Mucosa of stomach (tissue), 1 donor: ENCODE results near the gene FAM210B.

ENCODE experiments used
- H3K27me3 ChIP-seq: one replicate; pipeline ENCODE4 v1.7.0; 2013; ENCODE audit warnings: mild to moderate bottlenecking, low read length; ENCODE audit not compliant: control insufficient read depth, insufficient read depth
- H3K36me3 ChIP-seq: one replicate; pipeline ENCODE4 v1.7.0; 2013; ENCODE audit warnings: low read length; ENCODE audit not compliant: control insufficient read depth, insufficient read depth
- H3K4me1 ChIP-seq: one replicate; pipeline ENCODE4 v1.7.0; 2013; ENCODE audit warnings: mild to moderate bottlenecking, low read length; ENCODE audit not compliant: control insufficient read depth, insufficient read depth
- H3K4me3 ChIP-seq: one replicate; pipeline ENCODE4 v1.7.0; 2013; ENCODE audit warnings: low read length
- H3K9ac ChIP-seq: one replicate; pipeline ENCODE4 v1.7.0; 2013; ENCODE audit warnings: mild to moderate bottlenecking, low read length, moderate library complexity
- H3K9me3 ChIP-seq: one replicate; pipeline ENCODE4 v1.7.0; 2013; ENCODE audit warnings: mild to moderate bottlenecking, low read length, moderate library complexity; ENCODE audit not compliant: control insufficient read depth
- donor health status: Pancreatic carcinoma.

The FAM210B gene

DNA sequence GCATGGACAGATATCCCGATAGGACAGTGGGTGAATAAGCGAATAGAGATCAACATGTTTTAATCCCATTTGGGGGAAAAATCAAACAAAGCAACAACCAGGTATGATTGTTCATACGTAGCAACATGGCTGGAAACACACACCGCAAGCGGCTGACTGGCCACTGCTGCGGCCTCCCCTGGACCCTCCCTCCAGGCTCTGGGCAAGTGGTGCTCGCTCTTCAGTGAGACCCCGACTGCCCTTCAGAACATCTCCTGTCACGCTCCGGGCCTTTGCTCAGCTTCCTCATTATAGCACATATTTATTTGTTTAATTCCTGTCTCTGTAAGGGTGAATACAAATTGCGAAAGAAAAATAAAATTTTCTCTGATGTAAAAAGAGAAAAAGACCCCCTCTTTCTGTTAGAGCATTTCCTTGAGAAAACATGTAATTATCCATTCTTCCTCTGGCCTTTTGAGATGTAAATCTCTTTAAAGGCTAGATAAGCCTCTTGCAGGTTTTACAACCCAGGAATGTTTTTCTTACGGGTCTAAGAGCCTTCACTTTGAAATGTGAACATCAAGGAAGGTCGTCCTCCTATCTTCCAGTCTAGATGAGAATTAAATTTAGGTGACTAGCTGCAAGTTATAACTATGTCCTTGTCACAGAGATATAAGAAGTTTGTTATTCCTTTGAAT lies 11.0 kb upstream of the FAM210B start:
- H3K9ac ChIP-seq = no peak overlapping the region
- no peaks in the 10 kb centered on the region for H3K9me3 ChIP-seq
- peaks cover 20% of the 10 kb centered on the region for H3K27me3 ChIP-seq
- H3K36me3 ChIP-seq = no peaks in the 10 kb centered on the region
- H3K4me1 ChIP-seq = no peaks in the 10 kb centered on the region
- no peak overlapping the region for H3K4me3 ChIP-seq

DNA sequence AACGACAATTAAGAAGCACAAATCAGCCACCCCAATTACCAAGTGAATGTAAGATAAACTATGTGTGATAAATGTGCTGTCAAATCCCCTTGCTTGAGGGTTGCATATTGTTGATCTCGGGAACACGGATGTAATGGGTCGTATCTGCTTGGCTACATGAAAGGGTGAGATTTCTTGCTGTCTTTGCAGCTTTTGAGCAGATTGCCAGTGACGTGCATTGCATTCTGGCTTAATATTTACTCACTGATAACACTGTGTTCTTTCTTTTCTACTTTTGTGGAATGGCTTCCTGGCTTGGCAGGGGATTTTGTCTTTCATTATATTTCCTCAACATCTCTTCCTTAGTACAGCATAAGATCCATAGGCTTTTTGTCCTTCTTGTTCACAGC lies 10.5 kb upstream of the FAM210B start:
- Histone ChIP-seq H3K4me3 (no peak overlapping the region), H3K27me3 (peaks cover 15% of the 10 kb centered on the region), H3K9ac (no peak overlapping the region)

GRCh38 chr20:56348746-56349145 lies 10.0 kb upstream of the FAM210B start:
- H3K4me3 ChIP-seq = no peak overlapping the region
- H3K9ac ChIP-seq = no peak overlapping the region
- no peaks in the 10 kb centered on the region for H3K36me3 ChIP-seq
- H3K27me3 ChIP-seq = peaks cover 10% of the 10 kb centered on the region
- H3K9me3 ChIP-seq = no peaks in the 10 kb centered on the region
- H3K4me1 ChIP-seq = no peaks in the 10 kb centered on the region

More for the DNA sequence above, 10.5 kb upstream of the FAM210B start:
- Histone ChIP-seq H3K9me3 (no peaks in the 10 kb centered on the region), H3K4me1 (no peaks in the 10 kb centered on the region), H3K36me3 (no peaks in the 10 kb centered on the region)

DNA sequence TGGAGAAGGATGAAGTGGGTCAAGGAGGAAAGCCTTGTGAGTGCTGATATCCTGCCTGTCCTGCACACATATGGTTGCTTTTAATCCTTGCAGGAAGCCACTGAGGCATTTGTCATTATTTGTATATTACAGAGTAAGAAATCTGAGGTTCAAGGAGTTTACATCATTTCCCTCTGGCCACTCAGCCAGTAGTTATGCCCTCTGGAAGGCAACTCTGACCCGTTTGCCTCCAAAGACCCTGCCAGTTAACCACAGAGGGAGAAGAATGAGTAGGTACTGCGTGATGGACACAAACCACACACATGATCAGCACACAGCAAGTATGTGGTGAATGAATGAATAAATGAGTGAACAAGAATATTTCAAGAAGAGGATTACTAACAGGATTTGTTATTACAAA lies 7.9 kb upstream of the FAM210B start:
- H3K36me3 ChIP-seq = no peaks in the 10 kb centered on the region
- H3K9me3 ChIP-seq = no peaks in the 10 kb centered on the region
- no peaks in the 10 kb centered on the region for H3K27me3 ChIP-seq
- H3K4me3 ChIP-seq = no peak overlapping the region
- H3K9ac ChIP-seq = no peak overlapping the region
- H3K4me1 ChIP-seq = no peaks in the 10 kb centered on the region

- Histone ChIP-seq H3K9me3 (no peaks in the 10 kb centered on the region), H3K4me1 (no peaks in the 10 kb centered on the region), H3K27me3 (no peaks in the 10 kb centered on the region), H3K36me3 (no peaks in the 10 kb centered on the region), H3K4me3 (no peak overlapping the region), H3K9ac (no peak overlapping the region)
Observed at GRCh38 chr20:56352345-56353055, 6.3 kb upstream of the FAM210B start.

GRCh38 chr20:56353356-56353755 lies 5.4 kb upstream of the FAM210B start:
- H3K4me1 ChIP-seq = no peaks in the 10 kb centered on the region
- H3K4me3 ChIP-seq = no peak overlapping the region
- H3K9me3 ChIP-seq = no peaks in the 10 kb centered on the region

DNA sequence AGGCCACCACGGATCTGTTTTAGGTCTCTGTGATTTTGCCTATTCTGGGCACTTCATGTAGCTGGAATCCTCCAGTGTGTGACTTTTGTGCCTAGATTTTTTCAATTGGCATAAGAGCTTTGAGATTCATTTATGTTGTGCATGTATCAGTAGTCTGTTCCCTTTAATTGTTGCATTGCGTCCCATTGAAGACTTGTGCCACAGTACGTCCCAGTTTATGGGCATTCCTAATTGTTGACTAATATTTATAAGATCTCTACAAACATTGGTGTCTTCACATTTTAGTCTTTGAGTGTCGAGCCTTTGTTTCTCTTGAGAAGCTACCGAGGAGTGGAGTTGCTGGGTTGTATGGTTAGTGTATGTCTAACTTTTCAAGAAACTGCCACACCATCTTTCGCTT lies 704 bp upstream of the FAM210B start:
- no peaks in the 10 kb centered on the region for H3K36me3 ChIP-seq
- no peak overlapping the region for H3K9ac ChIP-seq
- no peak overlapping the region for H3K4me3 ChIP-seq
- H3K27me3 ChIP-seq = no peaks in the 10 kb centered on the region
- H3K4me1 ChIP-seq = no peaks in the 10 kb centered on the region
- no peaks in the 10 kb centered on the region for H3K9me3 ChIP-seq

More at GRCh38 chr20:56353356-56353755, 5.4 kb upstream of the FAM210B start:
- Histone ChIP-seq H3K27me3 (no peaks in the 10 kb centered on the region), H3K36me3 (no peaks in the 10 kb centered on the region), H3K9ac (no peak overlapping the region)

DNA sequence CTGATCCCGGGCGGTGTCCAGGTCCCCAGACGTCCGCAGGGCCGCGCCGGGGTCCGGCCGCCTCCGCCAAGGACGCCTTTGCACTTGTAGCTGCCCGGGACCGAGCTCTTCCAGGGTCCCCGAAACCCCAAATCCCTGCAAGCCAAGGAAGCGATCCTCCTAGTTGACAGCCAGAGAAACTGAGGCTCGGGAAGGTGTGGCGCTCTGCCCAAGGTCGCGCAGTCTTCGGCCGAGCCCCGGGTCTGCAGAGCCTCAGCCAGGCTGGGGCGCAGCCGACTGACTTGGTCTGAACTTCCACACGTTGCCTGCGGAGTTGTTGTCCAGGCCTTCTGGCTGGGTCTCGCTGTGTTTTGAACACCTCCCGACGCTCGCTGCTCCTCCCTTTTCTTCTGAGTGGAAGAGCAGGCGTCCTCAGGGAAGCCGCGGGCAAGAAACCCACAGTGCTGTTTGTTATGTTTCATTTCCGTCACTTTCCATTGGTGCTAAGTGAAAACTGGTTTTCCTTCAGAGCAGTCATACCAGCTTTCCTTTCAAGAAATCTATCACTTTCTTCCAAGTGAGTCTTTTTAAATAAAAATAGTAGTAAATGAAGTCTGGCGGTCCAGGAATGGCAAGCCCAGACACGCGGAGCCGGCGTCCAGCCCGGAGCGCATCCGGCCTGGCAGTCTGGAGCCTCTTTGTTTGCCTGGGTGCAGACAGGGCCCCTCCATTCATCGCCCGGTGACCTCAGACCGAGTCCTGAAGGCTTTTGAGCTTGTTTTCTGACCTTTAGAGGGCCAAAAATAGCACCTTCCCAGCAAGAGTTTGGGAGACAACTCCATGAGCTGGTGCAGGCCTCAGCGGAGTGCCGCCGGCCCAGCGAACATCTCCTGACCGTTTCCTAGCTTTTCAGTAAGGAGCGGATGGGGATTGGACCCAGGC lies 698 bp downstream of the FAM210B start:
- Histone ChIP-seq H3K4me1 (no peaks in the 10 kb centered on the region), H3K9me3 (no peaks in the 10 kb centered on the region), H3K4me3 (peak overlapping the region; percentile 26), H3K9ac (peak overlapping the region; percentile 72), H3K36me3 (no peaks in the 10 kb centered on the region), H3K27me3 (no peaks in the 10 kb centered on the region)

DNA sequence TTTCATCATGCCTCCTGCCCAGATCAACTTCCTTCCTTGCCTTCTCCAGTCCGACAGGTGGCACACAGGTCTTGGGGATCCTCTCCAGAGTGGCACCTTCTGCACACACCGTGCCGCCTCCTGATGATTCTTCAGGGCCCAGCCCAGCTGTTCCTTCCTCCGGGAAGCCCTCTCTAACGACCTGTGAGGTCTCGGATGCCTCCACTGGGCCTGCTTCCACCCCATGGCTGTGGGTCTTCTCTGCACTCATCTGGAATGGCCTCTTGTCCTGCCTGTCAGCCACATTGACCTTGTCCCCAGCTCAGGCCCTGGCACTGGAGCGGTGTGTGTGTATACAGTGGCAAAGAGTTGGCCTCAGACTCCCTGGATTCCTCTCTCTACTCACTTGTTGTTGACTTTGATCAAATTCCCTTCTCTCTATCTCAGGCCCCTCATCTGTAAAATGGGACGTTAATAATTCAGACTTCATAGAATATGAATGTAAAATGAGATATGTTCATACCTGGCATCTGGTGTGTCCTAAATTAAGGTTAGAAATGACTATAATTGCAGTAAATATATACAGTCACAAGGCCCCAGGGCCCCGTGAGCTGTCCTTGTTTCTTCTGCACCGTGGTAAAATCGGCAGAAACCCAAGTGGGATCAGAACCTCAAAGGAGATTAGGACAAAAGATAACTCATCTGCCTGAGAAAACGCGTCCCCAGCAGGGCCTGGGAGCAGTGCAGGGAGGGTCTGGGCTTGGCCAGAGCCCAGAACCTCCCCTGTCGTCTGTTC lies 1.5 kb downstream of the FAM210B start:
- no peaks in the 10 kb centered on the region for H3K4me1 ChIP-seq
- H3K9me3 ChIP-seq = no peaks in the 10 kb centered on the region
- no peaks in the 10 kb centered on the region for H3K27me3 ChIP-seq
- H3K4me3 ChIP-seq = peak overlapping the region; percentile 26
- H3K36me3 ChIP-seq = no peaks in the 10 kb centered on the region
- peak overlapping the region; percentile 72 for H3K9ac ChIP-seq

GRCh38 chr20:56360908-56361205 lies 2.1 kb downstream of the FAM210B start:
- Histone ChIP-seq H3K9ac (no peak overlapping the region), H3K36me3 (no peaks in the 10 kb centered on the region), H3K4me3 (no peak overlapping the region), H3K27me3 (no peaks in the 10 kb centered on the region), H3K9me3 (no peaks in the 10 kb centered on the region), H3K4me1 (no peaks in the 10 kb centered on the region)

GRCh38 chr20:56361900-56362299 lies 3.1 kb downstream of the FAM210B start:
- no peak overlapping the region for H3K9ac ChIP-seq
- no peaks in the 10 kb centered on the region for H3K4me1 ChIP-seq
- H3K36me3 ChIP-seq = peaks cover 4% of the 10 kb centered on the region
- H3K4me3 ChIP-seq = no peak overlapping the region
- H3K9me3 ChIP-seq = no peaks in the 10 kb centered on the region
- no peaks in the 10 kb centered on the region for H3K27me3 ChIP-seq
